Transverse colon (tissue), 4 donors: ENCODE measurements around the gene LCP2. TPM values are rescaled to one million over a fixed set of nuclear protein-coding genes. Genes with fewer than 3 reads are reported as not detected.

ENCODE experiments used
- DNase-seq: peaks from one replicate; pipeline ENCODE4 v3.0.0-alpha.2; 2019
- H3K27ac ChIP-seq, 4 donors: fragments of 200-600 bp; sonication (generic); 2 replicates each; pipeline ENCODE4 v1.5.1; 2016 to 2018; ENCODE audit warnings: inconsistent platforms in 4 of 4
- H3K27me3 ChIP-seq: fragments of 200-600 bp; sonication (generic); 2 replicates; pipeline ENCODE4 v1.5.1; 2017; ENCODE audit warnings: inconsistent platforms
- H3K36me3 ChIP-seq, 4 donors: fragments of 200-600 bp; sonication (generic); 2 replicates each; pipeline ENCODE4 v1.5.1; 2017 to 2019; ENCODE audit warnings: inconsistent platforms in 4 of 4
- H3K4me1 ChIP-seq, 4 donors: fragments of 200-600 bp; sonication (generic); 2 replicates each; pipeline ENCODE4 v1.5.1; 2017 to 2020; ENCODE audit warnings: inconsistent platforms in 4 of 4
- H3K4me3 ChIP-seq, 4 donors: fragments of 200-600 bp; sonication (generic); 1 replicate in 1 of 4; 2 replicates in 3 of 4; pipeline versions ENCODE4 v1.5.1 to v1.6.1; 2017 to 2019; ENCODE audit warnings: inconsistent platforms in 4 of 4
- H3K9me3 ChIP-seq, 2 donors: fragments of 200-600 bp; sonication (generic); 2 replicates each; pipeline ENCODE4 v1.5.1; 2017 to 2019; ENCODE audit warnings: inconsistent platforms in 2 of 2
- CTCF ChIP-seq, 5 experiments: fragments of 200-600 bp in 3 of 5; fragments of 450-650 bp in 2 of 5; sonication (generic) in 3 of 5; IDR thresholded peaks; 1 replicate in 2 of 5; 2 replicates in 3 of 5; pipeline ENCODE4 v1.5.1; 2016 to 2017; ENCODE audit warnings: antibody characterized with exemption in 5 of 5, inconsistent platforms in 3 of 5, mild to moderate bottlenecking in 2 of 5, moderate library complexity in 1 of 5
- EP300 ChIP-seq: sonication (generic); formaldehyde crosslinking; IDR thresholded peaks from one replicate; pipeline ENCODE4 v1.6.1; 2017; ENCODE audit warnings: antibody characterized with exemption, low read depth
- POLR2A ChIP-seq: fragments of 450-650 bp; IDR thresholded peaks from one replicate; pipeline ENCODE4 v1.6.1; 2016; ENCODE audit warnings: antibody characterized with exemption, mild to moderate bottlenecking, moderate library complexity
- POLR2AphosphoS5 ChIP-seq, 3 donors: sonication (generic); formaldehyde crosslinking; IDR thresholded peaks; one replicate each; pipeline ENCODE4 v1.6.1; 2016; ENCODE audit warnings: antibody characterized with exemption in 3 of 3
- WGBS, 2 donors: methylation state at CpG; one replicate each; pipeline ENCODE4 v1.1.5; 2018; ENCODE audit warnings: low coverage in 1 of 2; 5-methylcytosine and 5-hydroxymethylcytosine counted together
- in situ Hi-C, 4 donors: fragments of 200-750 bp; cut with MboI; loops; one replicate each; pipeline versions ENCODE4 v1.15.0 to v1.15.1; 2017; ENCODE audit warnings: low sequenced_read_pairs in 3 of 4, low pct_ligation_motif_present in 1 of 4, low pct_unique_long_range_greater_than_20kb in 1 of 4
- intact Hi-C: fragments of 100-400 bp; cut with DNase I; formaldehyde crosslinking; loops from one replicate; pipeline ENCODE4 v1.15.1; 2023; ENCODE audit warnings: low total_unique reads
- total RNA-seq, 4 donors: library from RNA; depleted of rRNA; stranded (reverse); fragments of >200 nt; gene quantifications; one replicate each; pipeline ENCODE4 v1.1.0, GENCODE V29; 2016

The LCP2 gene
- total RNA-seq, 4 donors from 2014 or later, result 2.6 to 33.0 (median 23.3) TPM

GRCh38 chr5:170263906-170264305 is 33.7 kb downstream of the LCP2 start:
- no peak for DNase-seq
- in situ Hi-C loops (loop anchor here in 2 of 4 donors (25.0 kb wide), 1 partner anchor 148 kb away; no protein-coding TSS in a partner anchor), intact Hi-C loops (no loop called here)
- no peak overlapping the region for H3K27ac ChIP-seq
- H3K4me3 ChIP-seq, result no peak overlapping the region
- H3K27me3 ChIP-seq, result no peaks in the 10 kb centered on the region
- no peaks in the 10 kb centered on the region for H3K9me3 ChIP-seq
- H3K36me3 ChIP-seq, result no peaks in the 10 kb centered on the region
- WGBS, 2 donors, result 67 to 90% methylated on average over 4 of the region's 4 CpGs
- peaks cover 5 to 18% (median 7%) of the 10 kb centered on the region in 4 donors for H3K4me1 ChIP-seq
- no peak for TF ChIP-seq POLR2A
- TF ChIP-seq EP300, result no peak
- no peak for TF ChIP-seq POLR2AphosphoS5 (IDR thresholded peaks at IDR 0.05)
- TF ChIP-seq CTCF (IDR thresholded peaks at IDR 0.05), result no peak

GRCh38 chr5:170262061-170263045 is 35.2 kb downstream of the LCP2 start:
- Histone ChIP-seq H3K36me3 (peaks cover 0 to 8% (median 0%) of the 10 kb centered on the region in 4 donors), H3K27ac (peak overlapping the region in 1 of 4 donors; percentile 12), H3K9me3 (no peaks in the 10 kb centered on the region), H3K27me3 (no peaks in the 10 kb centered on the region), H3K4me1 (peaks cover 0 to 4% (median 1%) of the 10 kb centered on the region in 4 donors), H3K4me3 (no peak overlapping the region)
- in situ Hi-C loops, result loop anchor here in 2 of 4 donors (25.0 kb wide), 1 partner anchor 150 kb away; no protein-coding TSS in a partner anchor
- WGBS, 2 donors, result 84% methylated on average over 11 to 15 of the region's 15 CpGs
- intact Hi-C loops, result no loop called here
- no peak for TF ChIP-seq CTCF (IDR thresholded peaks at IDR 0.05)
- no peak for TF ChIP-seq EP300
- no peak for TF ChIP-seq POLR2AphosphoS5 (IDR thresholded peaks at IDR 0.05)
- no peak for TF ChIP-seq POLR2A
- no peak for DNase-seq

- DNase-seq, result no peak
- TF ChIP-seq CTCF (IDR thresholded peaks at IDR 0.05) (no peak), EP300 (no peak), POLR2AphosphoS5 (IDR thresholded peaks at IDR 0.05) (no peak)
- WGBS, 2 donors, result 80 to 86% methylated on average over 3 of the region's 3 CpGs
- H3K4me1 ChIP-seq, result peaks cover 0 to 2% (median 0%) of the 10 kb centered on the region in 4 donors
- in situ Hi-C loops (loop anchor here in 2 of 4 donors (25.0 kb wide), 1 partner anchor 151 kb away; no protein-coding TSS in a partner anchor), intact Hi-C loops (no loop called here)
- H3K27ac ChIP-seq, result peak overlapping the region in 1 of 4 donors; percentile 12
- H3K27me3 ChIP-seq, result no peaks in the 10 kb centered on the region
- H3K9me3 ChIP-seq, result no peaks in the 10 kb centered on the region
- H3K36me3 ChIP-seq, result peaks cover 0 to 8% (median 0%) of the 10 kb centered on the region in 4 donors
- H3K4me3 ChIP-seq, result no peak overlapping the region
Observed at GRCh38 chr5:170261528-170262043, 36.0 kb downstream of the LCP2 start.

GRCh38 chr5:170257370-170257769 is 40.2 kb downstream of the LCP2 start:
- WGBS, 2 donors, result 96 to 100% methylated on average over 2 to 4 of the region's 4 CpGs
- Histone ChIP-seq H3K4me1 (peaks cover 0 to 4% (median 0%) of the 10 kb centered on the region in 4 donors), H3K36me3 (peaks cover 0 to 8% (median 0%) of the 10 kb centered on the region in 4 donors), H3K27ac (no peak overlapping the region), H3K4me3 (no peak overlapping the region), H3K27me3 (no peaks in the 10 kb centered on the region), H3K9me3 (no peaks in the 10 kb centered on the region)
- in situ Hi-C loops (loop anchor here in 2 of 4 donors (25.0 kb wide), 1 partner anchor 155 kb away; no protein-coding TSS in a partner anchor), intact Hi-C loops (no loop called here)
- no peak for TF ChIP-seq CTCF (IDR thresholded peaks at IDR 0.05)
- no peak for TF ChIP-seq POLR2AphosphoS5 (IDR thresholded peaks at IDR 0.05)
- TF ChIP-seq POLR2A, result no peak
- no peak for TF ChIP-seq EP300
- DNase-seq, result no peak
